PC-3 (cell line): Measurements from ENCODE around the gene LGALS3BP.

Experiments
- CTCF ChIP-seq: fragments of 300-600 bp; sonication (generic); conservative IDR thresholded peaks from 2 replicates; pipeline ENCODE4 v1.5.1; 2017; ENCODE audit warnings: antibody characterized with exemption, low read depth, mild to moderate bottlenecking, low read length
- EZH2 ChIP-seq: fragments of 300-600 bp; sonication (generic); IDR thresholded peaks from one replicate; pipeline ENCODE4 v1.6.1; 2017; ENCODE audit warnings: antibody characterized with exemption, mild to moderate bottlenecking, low read length; ENCODE audit not compliant: unreplicated experiment

- 0 out of 2 replicates have a peak, but pooled peaks have one; percentile 31 for TF ChIP-seq CTCF
- TF ChIP-seq EZH2, result no peak
Observed at GRCh38 chr17:78977997-78978973, 1.4 kb downstream of the LGALS3BP start.
